ENCODE data around the gene DRC7. TPM values are rescaled to one million over a fixed set of nuclear protein-coding genes. Genes with fewer than 3 reads are reported as not detected.
"Not testable (repeated sequence)": the region's sequence is repeated elsewhere in the genome, so short reads cannot be mapped to it uniquely, and the experiment has no call there.

DRC7 gene
- polyA plus RNA-seq, 1 donor (not counting 4 experiments of a cell fraction or from before 2014, with no cell fraction given): not detected

DNA sequence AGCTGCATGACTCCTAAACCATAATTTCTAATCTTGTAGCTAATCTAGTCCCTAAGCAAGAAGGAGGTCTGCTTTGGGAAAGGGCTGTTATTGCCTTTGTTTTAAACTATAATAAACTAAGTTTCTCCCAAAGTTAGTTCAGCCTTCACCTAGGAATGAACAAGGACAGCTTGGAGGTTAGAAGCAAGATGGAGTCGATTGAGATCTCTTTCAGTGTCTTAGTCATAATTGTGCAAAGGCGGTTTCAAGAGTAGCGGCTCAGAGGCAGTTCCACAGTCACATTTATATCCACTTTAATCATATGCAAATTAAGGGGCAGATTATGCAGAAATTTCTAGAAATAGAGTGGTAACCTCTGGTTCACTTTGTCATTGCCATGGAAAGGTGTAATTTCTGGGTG lies 17.4 kb downstream of the DRC7 start:
- no peak for DNase-seq (ENCODE audit: low read depth, low spot score)
- dilution Hi-C loops (cut with MboI; ENCODE audit: extremely low pct_ligation_motif_present, low sequenced_read_pairs): no loop called here
- Histone ChIP-seq H3K27ac (ENCODE audit: control insufficient read depth, insufficient read depth, low read length) (no peak overlapping the region), H2AFZ (ENCODE audit: control insufficient read depth, low read length) (no peak overlapping the region), H3K4me1 (ENCODE audit: control insufficient read depth, extremely low read depth, insufficient read depth, low read length) (no peaks in the 10 kb centered on the region), H3K4me2 (ENCODE audit: control insufficient read depth, extremely low read depth, insufficient read depth, low read depth, low read length) (no peak overlapping the region), H3K9me3 (ENCODE audit: control insufficient read depth, low read depth, low read length) (no peaks in the 10 kb centered on the region), H3K9me1 (ENCODE audit: control insufficient read depth, extremely low read depth, insufficient read depth, low read length) (no peaks in the 10 kb centered on the region), H3K36me3 (ENCODE audit: control insufficient read depth in 2 of 2, extremely low read depth in 1 of 2, insufficient read depth in 2 of 2, low read length in 2 of 2) (no peaks in the 10 kb centered on the region), H3K79me2 (ENCODE audit: control insufficient read depth, insufficient read depth, low read length) (no peaks in the 10 kb centered on the region), H3K27me3 (ENCODE audit: control insufficient read depth, extremely low read depth, insufficient read depth, low read length) (peaks cover 15% of the 10 kb centered on the region), H3K4me3 (ENCODE audit: control insufficient read depth in 2 of 3, extremely low read depth in 1 of 3, insufficient read depth in 2 of 3, low read depth in 1 of 3, low read length in 3 of 3) (no peak overlapping the region), H3K9ac (ENCODE audit: control insufficient read depth, extremely low read depth, insufficient read depth, low read length) (no peak overlapping the region), H4K20me1 (ENCODE audit: control insufficient read depth, extremely low read depth, insufficient read depth, low read length) (no peaks in the 10 kb centered on the region)
- FAIRE-seq: no peak
- TF ChIP-seq, protein P1, sequence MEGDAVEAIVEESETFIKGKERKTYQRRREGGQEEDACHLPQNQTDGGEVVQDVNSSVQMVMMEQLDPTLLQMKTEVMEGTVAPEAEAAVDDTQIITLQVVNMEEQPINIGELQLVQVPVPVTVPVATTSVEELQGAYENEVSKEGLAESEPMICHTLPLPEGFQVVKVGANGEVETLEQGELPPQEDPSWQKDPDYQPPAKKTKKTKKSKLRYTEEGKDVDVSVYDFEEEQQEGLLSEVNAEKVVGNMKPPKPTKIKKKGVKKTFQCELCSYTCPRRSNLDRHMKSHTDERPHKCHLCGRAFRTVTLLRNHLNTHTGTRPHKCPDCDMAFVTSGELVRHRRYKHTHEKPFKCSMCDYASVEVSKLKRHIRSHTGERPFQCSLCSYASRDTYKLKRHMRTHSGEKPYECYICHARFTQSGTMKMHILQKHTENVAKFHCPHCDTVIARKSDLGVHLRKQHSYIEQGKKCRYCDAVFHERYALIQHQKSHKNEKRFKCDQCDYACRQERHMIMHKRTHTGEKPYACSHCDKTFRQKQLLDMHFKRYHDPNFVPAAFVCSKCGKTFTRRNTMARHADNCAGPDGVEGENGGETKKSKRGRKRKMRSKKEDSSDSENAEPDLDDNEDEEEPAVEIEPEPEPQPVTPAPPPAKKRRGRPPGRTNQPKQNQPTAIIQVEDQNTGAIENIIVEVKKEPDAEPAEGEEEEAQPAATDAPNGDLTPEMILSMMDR (optimal IDR thresholded peaks at IDR 0.05 in 1 of 3, IDR thresholded peaks at IDR 0.05 in 1 of 3, conservative IDR thresholded peaks at IDR 0.05 in 1 of 3; ENCODE audit: extremely low read depth in 1 of 3, insufficient read depth in 2 of 3, low read length in 3 of 3): no peak
- no peak for TF ChIP-seq EZH2 (IDR thresholded peaks at IDR 0.05; ENCODE audit: low read length)

DNA sequence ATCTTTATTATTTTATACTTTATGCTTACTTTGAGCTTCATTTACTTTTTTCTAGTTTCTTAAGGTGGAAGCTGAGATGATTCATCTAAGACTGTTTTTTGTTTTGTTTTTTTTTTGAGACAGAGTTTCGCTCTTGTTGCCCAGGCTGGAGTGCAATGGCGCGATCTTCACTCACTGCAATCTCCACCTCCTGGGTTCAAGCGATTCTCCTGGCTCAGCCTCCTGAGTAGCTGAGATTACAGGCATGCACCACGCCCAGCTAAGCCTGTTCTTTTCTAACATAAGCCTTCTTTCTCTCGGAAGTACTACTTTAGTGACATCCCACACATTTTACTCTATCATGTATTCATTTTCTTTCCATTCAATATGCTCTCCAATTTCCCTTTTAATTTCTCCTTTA lies 18.0 kb downstream of the DRC7 start:
- peaks cover 11% of the 10 kb centered on the region for H3K27me3 ChIP-seq (ENCODE audit: control insufficient read depth, extremely low read depth, insufficient read depth, low read length)
- H3K4me1 ChIP-seq (ENCODE audit: control insufficient read depth, extremely low read depth, insufficient read depth, low read length); H3K27ac ChIP-seq (ENCODE audit: control insufficient read depth, insufficient read depth, low read length); H4K20me1 ChIP-seq (ENCODE audit: control insufficient read depth, extremely low read depth, insufficient read depth, low read length); H3K9me1 ChIP-seq (ENCODE audit: control insufficient read depth, extremely low read depth, insufficient read depth, low read length); H3K4me3 ChIP-seq (ENCODE audit: control insufficient read depth in 2 of 3, extremely low read depth in 1 of 3, insufficient read depth in 2 of 3, low read depth in 1 of 3, low read length in 3 of 3); H3K9me3 ChIP-seq (ENCODE audit: control insufficient read depth, low read depth, low read length); DNase-seq (ENCODE audit: low read depth, low spot score); dilution Hi-C loops (cut with MboI; ENCODE audit: extremely low pct_ligation_motif_present, low sequenced_read_pairs); H2AFZ ChIP-seq (ENCODE audit: control insufficient read depth, low read length); H3K79me2 ChIP-seq (ENCODE audit: control insufficient read depth, insufficient read depth, low read length); H3K9ac ChIP-seq (ENCODE audit: control insufficient read depth, extremely low read depth, insufficient read depth, low read length); H3K4me2 ChIP-seq (ENCODE audit: control insufficient read depth, extremely low read depth, insufficient read depth, low read depth, low read length); FAIRE-seq; H3K36me3 ChIP-seq (ENCODE audit: control insufficient read depth in 2 of 2, extremely low read depth in 1 of 2, insufficient read depth in 2 of 2, low read length in 2 of 2): not testable (repeated sequence)

DNA sequence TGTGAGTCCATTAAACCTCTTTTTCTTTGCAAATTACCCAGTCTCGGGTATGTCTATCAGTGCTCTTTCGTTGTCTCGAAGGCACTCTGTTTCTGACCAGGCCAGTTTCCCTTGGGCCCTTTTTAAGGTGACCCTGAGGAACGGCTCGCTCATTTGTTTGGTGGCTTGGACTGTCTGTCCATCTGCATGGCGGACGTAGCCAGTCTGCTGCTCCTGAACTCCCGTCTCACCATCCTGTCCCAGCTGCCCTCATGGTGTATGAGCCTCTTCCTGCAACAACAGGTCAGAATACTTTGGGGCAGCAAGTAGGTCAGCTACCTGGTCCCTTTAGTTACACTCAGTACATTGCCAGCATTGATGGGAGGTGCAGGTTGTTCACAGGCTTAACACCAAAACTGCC lies 19.0 kb downstream of the DRC7 start:
- FAIRE-seq (no peak), DNase-seq (ENCODE audit: low read depth, low spot score) (no peak)
- no peak overlapping the region for H3K9ac ChIP-seq (ENCODE audit: control insufficient read depth, extremely low read depth, insufficient read depth, low read length)
- no peaks in the 10 kb centered on the region for H3K9me3 ChIP-seq (ENCODE audit: control insufficient read depth, low read depth, low read length)
- H3K9me1 ChIP-seq (ENCODE audit: control insufficient read depth, extremely low read depth, insufficient read depth, low read length): no peaks in the 10 kb centered on the region
- peaks cover 11% of the 10 kb centered on the region for H3K27me3 ChIP-seq (ENCODE audit: control insufficient read depth, extremely low read depth, insufficient read depth, low read length)
- no peaks in the 10 kb centered on the region for H3K36me3 ChIP-seq (ENCODE audit: control insufficient read depth in 2 of 2, extremely low read depth in 1 of 2, insufficient read depth in 2 of 2, low read length in 2 of 2)
- dilution Hi-C loops (cut with MboI; ENCODE audit: extremely low pct_ligation_motif_present, low sequenced_read_pairs): no loop called here
- no peak overlapping the region for H3K4me3 ChIP-seq (ENCODE audit: control insufficient read depth in 2 of 3, extremely low read depth in 1 of 3, insufficient read depth in 2 of 3, low read depth in 1 of 3, low read length in 3 of 3)
- no peak overlapping the region for H2AFZ ChIP-seq (ENCODE audit: control insufficient read depth, low read length)
- H3K4me2 ChIP-seq (ENCODE audit: control insufficient read depth, extremely low read depth, insufficient read depth, low read depth, low read length): no peak overlapping the region
- H3K27ac ChIP-seq (ENCODE audit: control insufficient read depth, insufficient read depth, low read length): no peak overlapping the region
- no peaks in the 10 kb centered on the region for H3K79me2 ChIP-seq (ENCODE audit: control insufficient read depth, insufficient read depth, low read length)
- H3K4me1 ChIP-seq (ENCODE audit: control insufficient read depth, extremely low read depth, insufficient read depth, low read length): no peaks in the 10 kb centered on the region
- TF ChIP-seq, protein P1 (optimal IDR thresholded peaks at IDR 0.05 in 1 of 3, IDR thresholded peaks at IDR 0.05 in 1 of 3, conservative IDR thresholded peaks at IDR 0.05 in 1 of 3; ENCODE audit: extremely low read depth in 1 of 3, insufficient read depth in 2 of 3, low read length in 3 of 3): no peak
- no peak for TF ChIP-seq EZH2 (IDR thresholded peaks at IDR 0.05; ENCODE audit: low read length)
- H4K20me1 ChIP-seq (ENCODE audit: control insufficient read depth, extremely low read depth, insufficient read depth, low read length): no peaks in the 10 kb centered on the region

Measured in keratinocyte (primary cell).